ENCODE results near the gene COX20.
"Not testable (repeated sequence)": the region's sequence is repeated elsewhere in the genome, so short reads cannot be mapped to it uniquely, and the experiment has no call there.

Gene COX20, protein sequence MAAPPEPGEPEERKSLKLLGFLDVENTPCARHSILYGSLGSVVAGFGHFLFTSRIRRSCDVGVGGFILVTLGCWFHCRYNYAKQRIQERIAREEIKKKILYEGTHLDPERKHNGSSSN

DNA sequence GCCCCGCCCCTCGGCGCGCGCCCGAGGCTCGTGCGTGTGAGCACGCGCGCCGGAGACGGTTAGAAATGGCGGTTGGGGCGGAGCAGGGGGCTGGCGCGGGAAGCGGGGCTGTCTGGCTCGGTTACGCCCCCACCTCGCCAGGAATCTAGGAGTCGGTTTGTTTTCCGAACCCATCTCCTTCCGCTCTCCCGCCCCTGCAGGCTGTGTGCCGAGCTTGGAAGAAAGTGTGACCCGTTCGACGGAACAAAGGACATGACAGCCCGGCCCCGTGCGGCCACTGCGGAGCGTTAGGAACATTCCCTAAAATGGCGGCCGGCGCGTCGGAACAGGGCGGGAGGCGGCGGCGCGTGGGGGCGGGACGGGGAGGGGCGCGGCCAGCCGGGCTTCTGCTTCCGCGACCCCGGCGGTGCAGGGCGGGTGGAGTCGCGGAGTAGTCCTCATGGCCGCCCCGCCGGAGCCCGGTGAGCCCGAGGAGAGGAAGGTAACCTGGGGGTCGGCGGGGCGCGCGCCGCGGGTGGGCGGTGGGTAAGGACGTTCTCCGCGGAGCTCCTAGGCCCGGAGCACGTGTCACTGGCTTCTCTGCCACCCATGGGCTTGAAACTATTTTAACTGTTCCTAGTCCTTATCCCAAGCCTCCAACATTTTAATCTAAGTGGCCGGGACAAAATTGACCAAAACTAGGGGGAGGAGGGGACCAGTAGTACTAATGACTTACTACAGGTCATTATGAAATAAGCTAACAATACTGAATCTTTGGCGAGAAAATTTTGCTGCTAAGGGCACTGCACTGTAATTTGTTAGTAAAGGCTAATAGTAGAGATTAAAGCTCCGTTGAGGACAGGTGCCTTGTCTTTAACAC lies at the start of gene COX20:
Gene COX20 (plus strand): TSS at position 383 of the 859 bp plus-strand sequence. CDS start 57 bp downstream, at position 440.
- peak; percentile 85 to 89 for DNase-seq

DNA sequence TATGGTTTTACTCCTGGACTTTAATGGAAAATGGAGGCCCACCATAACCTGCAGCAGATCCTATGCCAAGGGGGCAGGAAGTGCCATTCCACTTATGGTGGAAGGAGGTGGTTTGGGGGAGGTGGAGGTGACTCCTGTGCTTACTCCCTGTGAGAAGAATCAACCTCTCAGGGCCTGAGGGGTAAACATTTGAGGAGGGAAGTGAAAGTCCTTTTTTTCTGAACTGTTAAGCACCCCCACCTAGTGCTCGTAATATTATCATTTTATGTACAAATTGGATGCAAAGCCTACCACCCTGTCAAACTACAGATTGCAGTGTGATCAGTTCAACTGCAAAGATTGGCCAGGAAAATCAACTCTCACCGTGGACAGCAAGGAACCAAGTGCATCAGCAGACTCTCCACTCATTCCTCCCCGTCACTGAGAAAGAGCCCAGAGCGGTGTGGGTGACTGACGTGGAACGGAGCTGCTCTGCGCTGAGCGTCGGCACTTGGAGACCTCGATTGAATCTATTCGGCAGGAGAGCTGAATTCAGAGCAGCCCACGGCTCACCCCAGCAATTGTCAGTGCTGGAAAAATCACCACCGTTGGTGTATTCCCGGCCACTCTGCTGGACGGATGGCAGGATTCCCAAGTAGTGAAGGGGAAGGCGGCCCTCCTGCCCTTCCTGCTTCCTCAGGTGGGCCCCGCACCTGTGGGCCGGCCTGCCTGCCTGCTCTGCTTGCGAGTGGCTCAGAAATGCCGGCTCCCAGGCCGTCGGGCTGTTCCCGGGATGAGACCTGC lies 46.8 kb upstream of the COX20 start:
- DNase-seq: no peak

DNA sequence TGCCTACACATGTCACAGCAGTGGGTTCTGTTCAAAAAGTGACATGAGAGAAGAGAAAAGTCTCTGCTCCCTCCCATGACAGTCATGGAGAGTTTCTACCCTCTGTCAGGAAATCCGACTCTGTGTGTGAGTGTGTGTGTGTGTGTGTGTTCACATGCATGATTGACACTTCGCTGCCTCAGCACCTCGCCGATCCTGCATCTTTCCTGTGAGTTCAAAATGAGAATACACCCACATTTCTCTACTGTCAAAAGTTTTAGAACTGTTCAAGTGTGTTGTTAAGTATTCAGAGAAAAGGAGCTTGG lies 46.2 kb upstream of the COX20 start:
- DNase-seq: no peak

DNA sequence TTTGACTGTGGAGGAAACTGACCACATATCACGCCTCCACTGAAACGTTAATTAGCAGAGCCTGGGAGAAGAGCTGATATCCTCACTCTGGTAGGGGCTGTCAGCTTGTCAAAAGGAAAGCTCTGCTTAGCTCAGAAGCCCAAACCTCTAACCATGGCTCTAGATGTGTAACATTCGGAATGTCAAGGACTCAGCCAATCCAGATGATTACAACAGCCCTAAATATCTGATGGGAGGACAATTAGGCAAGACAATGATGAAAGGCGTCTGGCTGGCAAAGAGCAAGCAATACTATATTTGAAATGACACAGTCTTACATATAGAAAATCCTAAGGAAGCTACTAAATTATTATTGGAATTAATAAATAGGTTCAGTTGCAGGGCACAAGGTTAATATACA lies 45.7 kb upstream of the COX20 start:
- no peak for DNase-seq

DNA sequence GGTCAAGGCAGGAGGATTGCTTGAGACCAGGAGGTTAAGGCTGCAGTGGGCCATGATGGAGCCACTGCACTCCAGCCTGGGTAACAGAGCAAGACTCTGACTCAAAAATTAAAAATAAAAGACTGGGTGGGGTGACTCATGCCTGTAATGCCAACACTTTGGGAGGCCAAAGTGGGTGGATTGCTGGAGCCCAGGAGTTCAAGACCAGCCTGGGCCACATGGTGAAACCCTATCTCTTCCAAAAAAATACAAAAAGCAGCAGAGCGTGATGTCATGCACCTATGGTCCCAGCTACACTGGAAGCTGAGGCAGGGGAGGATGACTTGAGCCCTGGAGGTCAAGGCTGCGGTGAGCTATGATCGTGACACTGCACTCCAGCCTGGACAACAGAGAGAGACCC lies 44.4 kb upstream of the COX20 start:
- DNase-seq: no peak

DNA sequence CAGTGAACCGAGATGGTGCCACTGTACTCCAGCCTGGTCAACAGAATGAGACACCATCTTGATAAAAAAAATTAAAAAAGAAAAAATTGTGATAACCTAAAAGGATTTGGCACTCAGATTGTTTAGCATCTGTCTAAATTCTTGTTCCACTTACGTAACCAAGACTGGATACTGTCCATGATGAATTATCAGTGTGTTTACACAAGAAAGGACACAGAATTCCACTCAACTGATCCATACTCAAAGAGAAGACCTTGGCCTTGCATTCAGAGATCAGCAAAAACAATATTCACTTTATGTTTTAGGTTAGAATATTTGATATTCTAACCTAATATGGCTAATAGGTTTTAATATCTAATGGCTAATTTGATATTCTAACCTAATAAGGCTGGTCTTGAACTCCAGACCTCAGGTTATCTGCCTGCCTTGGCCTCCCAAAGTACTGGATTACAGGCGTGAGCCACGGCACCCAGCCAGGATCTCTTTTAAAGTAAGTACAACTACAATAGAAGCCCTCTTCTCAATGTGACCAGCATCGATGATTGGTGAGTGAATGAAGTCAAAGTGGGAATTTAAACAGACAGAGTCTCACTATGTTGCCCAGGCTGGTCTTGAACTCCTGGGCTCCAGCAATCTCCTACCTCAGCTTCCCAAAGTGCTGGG lies 43.1 kb upstream of the COX20 start:
- no peak for DNase-seq

DNA sequence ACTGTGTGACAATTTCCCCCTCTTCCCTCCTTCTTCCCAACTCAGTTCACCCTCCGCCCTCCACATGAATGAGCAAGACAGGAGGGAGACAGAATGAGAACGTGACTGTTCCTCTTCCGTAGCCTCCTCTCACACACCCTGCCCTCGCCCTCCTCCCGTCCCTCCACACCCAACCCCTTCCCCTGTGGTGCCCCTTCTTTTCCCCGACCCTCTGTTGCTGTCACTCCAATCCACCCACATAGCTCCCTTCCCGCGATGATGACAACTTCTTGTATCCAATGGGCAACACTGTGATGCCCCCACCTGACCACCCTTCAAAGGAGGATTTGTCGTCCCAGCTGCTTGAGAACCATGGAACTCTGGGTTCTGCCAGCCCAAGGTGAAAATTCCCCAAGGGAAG lies 41.4 kb upstream of the COX20 start:
- no peak for DNase-seq

DNA sequence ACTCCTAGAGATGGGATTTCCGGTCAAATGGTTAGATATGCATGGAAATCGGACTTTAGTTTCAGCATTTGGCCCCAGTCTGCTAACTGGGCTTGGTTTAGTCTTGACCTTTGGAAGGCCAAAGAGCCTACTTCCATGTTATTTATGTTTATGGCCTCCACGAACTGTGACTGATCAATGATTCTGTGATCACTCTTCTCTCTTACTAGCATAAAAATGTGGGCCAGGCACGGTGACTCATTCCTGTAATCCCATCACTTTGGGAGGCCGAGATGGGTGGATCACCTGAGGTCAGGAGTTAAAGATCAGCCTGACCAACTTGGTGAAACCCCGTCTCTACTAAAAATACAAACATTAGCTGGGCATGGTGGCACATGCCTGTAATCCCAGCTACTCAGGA lies 40.9 kb upstream of the COX20 start:
- DNase-seq: not testable (repeated sequence)

DNA sequence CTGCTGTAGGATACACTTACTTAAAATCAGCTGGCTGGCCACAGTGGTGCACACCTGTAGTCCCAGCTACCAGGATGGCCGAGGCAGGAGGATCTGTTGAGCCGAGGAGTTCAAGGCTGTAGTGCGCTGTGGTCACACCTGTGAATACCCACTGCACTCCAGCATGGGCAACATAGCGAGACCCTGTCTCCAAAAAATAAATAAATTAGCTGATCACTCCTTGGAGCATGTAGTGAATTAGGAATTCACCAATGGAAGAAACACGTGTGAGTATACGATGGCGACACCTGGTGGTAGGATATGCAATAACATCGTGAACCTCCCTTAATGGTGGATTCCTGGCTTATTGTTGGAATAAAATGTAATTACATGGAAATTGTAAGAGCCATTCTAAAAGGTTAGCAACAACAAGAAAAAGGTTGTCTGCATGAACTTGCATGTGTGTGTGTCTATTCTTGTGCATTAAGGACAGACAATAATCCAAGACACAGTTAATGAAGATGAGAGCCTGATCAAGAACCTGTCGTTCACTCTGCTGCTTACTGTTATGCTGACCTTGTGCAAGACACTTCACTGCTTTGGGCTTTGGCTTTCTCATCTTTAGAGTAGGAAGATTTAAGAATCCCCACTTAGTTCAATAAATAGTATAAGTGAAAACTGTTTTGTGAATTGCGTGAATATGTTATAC lies 38.6 kb upstream of the COX20 start:
- peak; percentile 34 to 39 for DNase-seq

DNA sequence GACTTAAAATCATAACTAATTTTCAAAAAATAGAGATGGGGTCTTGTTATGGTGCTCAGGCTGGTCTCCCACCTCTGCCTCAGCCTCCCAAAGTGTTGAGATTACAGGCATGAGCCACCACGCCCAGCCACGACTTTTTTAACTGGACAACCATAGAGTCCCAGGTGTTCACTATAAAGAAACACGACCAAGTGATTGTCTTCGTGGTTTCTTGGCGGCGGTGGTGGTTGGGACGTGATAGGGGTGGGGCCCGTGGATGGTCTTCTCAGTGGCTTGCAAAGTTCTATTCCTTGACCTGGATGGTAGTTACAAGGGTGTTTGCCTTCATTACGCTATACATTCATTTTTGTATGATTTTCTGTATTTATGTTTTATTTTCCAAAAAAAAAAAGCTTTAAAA lies 34.6 kb upstream of the COX20 start:
- no peak for DNase-seq

DNA sequence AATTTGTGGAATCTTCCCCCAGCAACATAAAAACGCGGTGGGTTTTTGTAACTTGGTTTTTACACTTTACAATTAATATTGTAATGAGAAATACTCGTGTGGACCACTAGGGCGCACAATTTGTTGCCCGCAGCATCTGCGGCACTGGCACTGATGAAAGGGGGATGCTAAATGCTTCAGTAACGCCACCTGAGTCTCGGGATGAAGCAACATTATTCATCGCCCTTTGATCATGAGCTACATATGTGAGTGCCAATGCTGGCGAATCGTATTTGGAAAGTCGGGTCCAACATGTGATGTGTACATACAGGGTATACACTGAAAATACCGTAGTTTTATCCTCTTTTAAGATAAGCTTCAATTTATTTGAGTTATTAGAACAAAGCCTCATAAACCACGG lies 34.2 kb upstream of the COX20 start:
- peak; percentile 27 to 61 for DNase-seq

DNA sequence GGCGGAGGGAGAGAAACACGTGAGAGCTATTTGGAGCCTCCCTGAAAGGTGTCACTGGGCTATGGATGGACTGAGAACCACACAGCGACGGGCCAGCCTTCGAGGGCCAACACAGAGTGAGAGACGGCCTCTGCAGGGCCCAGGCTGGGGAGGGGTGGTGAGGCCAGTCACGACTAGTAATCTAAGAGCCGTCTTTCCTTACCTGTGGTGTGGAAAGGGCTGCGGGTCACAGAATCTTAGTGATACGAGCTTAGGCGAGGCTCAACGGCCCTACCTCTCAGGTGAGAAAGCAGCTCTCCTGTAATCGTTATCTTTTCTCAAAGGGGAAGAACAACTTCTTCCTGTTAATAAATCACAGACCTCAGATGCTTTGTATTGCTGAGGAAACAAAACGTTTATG lies 33.4 kb upstream of the COX20 start:
- no peak for DNase-seq

DNA sequence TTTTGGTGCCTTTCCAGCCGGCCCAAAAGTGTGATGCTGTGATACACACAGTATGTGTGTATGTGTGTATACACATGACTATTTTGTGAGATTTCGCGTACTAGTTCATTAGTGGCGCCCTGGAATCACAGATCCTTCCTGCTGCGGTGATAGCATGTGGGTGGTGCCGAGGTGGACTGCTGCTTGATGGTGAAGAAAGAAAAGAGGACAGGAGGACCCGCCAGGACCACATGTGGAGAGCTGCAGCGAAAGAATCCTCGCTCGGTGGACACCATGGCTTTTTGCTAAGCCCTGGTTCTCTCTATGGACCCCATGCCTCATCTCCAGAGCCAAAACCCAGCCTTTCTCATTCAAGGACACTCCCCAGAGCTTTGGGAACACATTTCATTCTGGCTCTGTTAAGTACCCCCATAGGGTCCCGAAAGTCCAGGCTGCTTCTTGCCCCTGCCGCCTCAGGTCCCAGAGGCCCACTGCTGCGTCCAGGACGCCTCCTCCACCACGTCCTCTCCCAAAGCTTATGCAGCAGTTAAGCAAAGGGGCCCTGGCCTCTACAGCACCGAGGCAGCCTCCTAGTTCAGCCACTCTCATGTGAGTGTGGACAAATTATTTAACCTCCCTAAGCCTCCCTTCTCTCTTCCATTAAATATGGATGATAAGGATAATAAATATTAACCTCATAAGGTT lies 32.8 kb upstream of the COX20 start:
- no peak for DNase-seq

DNA sequence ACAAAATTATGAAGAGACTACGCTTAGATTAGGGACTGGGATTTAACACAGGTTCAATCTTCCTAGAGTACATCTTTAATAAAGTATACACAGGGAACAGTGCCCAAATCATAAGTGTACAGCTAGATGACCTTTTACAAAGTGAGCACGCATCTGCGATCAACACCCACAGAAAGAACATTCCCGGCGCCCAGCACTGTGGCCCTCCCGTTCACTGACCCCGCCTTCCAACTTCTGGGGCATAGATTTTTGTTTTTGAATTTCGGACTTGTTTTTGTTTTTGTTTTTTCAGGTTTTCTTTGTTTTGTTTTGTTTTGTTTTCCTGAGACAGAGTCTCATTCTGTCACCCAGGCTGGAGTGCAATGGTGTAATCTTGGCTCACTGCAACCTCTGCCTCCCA lies 30.6 kb upstream of the COX20 start:
- no peak for DNase-seq

DNA sequence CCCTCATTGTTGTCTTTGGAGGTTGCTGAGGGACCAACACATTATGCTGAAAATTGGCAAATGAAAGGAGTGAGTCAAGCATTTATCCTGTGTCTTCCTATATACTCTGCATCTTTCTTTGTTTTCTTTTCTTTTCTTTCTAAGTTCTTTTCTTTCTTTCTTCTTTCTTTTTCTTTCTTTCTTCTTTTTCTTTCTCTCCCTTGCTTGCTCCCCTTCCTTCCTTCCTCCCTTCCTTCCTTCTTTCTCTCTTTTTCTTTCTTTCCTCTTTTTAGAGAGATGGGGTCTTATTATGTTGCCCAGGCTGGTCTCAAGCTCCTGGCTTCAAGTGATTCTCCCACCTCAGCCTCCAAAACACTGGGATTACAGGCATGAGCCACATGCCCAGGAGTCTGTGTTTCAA lies 28.3 kb upstream of the COX20 start:
- no peak for DNase-seq

DNA sequence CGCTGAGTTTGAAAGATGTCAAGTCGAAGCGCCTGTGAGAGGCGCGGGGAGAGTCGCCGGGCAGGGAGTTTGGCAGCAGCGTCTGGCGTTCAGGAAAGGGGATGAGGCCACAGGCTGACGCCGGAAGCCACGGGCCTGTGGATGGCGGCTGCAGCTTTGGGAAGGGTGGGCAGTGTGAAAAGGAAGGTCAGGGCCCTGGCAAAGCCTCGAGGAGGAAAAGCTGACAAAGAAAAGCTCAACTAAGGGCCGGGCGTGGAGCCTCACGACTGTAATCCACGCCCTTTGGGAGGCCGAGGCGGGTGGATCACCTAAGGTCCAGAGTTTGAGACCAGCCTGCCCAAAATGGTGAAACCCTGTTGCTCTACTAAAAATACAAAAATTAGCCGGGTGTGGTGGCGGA lies 25.2 kb upstream of the COX20 start:
- no peak for DNase-seq

DNA sequence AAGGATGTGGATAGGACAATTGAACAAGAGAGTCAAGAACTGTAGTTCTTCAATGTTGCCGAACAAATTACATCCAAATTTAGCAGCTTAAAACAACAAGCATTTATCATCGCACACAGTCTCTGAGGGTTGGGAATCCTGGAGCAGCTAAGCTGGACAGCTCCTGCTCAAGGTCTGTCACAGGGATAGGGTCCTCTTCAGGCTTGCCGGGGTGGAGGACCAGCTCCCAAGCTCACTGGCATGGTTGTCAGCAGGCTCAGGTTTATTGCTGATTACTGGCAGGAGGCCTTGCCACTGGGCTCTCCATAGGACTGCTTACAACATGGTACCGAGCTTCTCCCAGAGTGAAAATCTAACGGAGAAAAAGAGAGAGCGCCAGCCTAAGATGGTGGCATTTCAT lies 22.1 kb upstream of the COX20 start:
- no peak for DNase-seq

DNA sequence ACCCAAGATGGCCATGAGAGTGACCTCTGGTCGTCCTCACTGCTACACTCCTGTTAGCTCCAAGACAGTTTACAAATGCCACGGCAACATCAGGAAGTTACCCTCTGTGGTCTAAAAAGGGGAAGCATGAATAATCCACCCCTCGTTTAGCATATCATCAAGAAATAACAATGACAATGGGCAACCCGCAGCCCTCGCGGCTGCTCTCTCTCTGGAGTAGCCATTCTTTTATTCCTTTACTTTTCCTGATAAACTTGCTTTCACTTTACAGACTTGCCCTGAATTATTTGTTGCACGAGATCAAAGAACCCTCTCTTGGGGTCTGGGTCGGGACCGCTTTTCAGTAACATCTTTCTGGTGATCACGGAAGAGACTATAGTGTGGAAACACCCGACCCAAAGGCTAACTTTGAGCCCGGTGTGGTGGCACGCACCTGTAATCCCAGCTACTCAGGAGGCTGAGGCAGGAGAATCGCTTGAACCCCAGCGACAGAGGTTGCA lies 19.8 kb upstream of the COX20 start:
- no peak for DNase-seq

DNA sequence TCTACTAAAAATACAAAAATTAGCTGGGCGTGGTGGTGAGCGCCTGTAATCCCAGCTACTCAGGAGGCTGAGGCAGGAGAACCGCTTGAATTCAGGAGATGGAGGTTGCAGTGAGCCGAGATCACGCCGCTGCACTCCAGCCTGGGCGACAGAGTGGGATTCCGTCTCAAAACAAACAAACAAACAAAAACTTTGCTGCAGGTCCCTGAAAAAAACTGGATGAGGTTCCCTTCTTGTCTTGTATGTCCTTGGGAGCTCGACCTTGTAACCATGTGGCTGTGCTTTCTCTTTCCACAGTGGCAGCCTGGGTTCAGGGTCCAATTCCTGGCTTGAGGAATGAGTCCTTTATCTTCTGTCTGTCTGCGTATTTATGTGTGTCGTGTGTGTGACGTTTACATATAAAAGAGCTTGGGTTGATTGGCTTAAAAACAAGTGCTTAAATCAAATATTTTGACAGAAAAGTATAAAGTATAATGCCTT lies 18.0 kb upstream of the COX20 start:
- DNase-seq: no peak

DNA sequence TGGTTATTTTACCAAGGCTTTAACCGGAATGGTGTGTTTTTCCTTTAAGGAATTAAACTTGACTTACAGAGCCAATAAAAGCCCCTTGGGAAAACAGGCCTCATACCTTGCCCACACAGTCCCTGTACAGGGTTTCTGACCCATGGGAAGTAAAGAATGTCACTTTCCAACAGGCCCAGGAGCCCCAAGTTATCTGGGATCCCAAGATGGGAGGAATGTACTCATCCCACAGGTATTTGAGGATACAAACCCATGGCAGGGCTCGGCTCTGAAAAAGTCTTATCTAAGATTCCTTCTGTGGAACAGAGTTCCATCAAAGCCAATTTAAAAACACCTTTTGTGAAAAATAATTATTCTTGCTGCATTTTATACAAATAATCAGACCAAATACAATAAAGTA lies 15.3 kb upstream of the COX20 start:
- no peak for DNase-seq

DNA sequence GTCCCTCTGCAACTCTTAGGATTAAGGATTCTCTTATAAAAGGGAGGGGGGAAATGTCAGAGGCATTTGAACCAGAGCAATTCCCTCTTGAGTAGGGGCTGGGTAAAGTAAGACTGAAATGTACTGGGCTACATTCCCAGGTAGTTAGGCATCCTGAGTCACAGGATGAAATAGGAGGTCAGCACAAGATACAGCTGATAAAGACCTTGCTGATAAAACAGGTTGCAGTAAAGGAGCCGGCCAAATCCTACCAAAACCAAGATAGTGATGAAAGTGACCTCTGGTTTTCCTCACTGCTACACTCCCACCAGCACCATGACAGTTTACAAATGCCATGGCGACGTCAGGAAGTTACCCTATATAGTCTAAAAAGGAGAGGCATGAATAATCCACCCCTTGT lies 14.3 kb upstream of the COX20 start:
- DNase-seq: no peak

DNA sequence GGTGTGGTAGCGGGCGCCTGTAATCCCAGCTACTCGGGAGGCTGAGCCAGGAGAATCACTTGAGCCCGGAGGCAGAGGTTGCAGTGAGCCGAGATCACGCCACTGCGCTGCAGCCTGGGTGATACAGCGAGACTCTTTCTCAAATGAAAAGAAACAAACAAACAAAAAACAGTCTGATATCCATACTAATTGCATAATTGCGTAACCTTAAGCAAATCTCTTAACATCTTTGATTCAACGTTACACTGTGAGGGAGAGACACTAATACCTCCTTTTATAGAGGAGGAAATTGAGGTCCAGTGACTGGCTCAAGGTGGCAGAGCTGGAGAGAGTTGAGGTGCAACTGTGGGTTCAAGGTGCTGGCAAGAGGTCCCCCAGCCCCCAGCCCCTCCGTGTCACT lies 12.6 kb upstream of the COX20 start:
- no peak for DNase-seq
